CD14-positive monocyte (primary cell): Measurements from ENCODE around the gene LRIG1. TPM values are rescaled to one million over a fixed set of nuclear protein-coding genes. Genes with fewer than 3 reads are reported as not detected.

Experiments used
- DNase-seq, 3 donors: peaks; one replicate each; pipeline ENCODE4 v3.0.0-alpha.2; 2011 to 2022
- H2AFZ ChIP-seq: 2 replicates; pipeline ENCODE4 v1.6.0; 2012; ENCODE audit warnings: mild to moderate bottlenecking, low read depth, low read length, inconsistent platforms; ENCODE audit not compliant: insufficient read depth, poor library complexity, severe bottlenecking
- H3K27ac ChIP-seq, 2 donors: 1 replicate in 1 of 2; 2 replicates in 1 of 2; pipeline ENCODE4 v1.5.1; 2012 to 2013; ENCODE audit warnings: low read length in 2 of 2, control low read depth in 1 of 2, inconsistent platforms in 1 of 2, low read depth in 1 of 2, mild to moderate bottlenecking in 1 of 2
- H3K27me3 ChIP-seq, 2 donors: one replicate each; pipeline versions ENCODE4 v1.6.0 to v1.6.1; 2011 to 2013; ENCODE audit warnings: low read length in 2 of 2; ENCODE audit not compliant: control insufficient read depth in 2 of 2, insufficient read depth in 2 of 2
- H3K36me3 ChIP-seq, 2 donors: replicated peaks in 1 of 2; 1 replicate in 1 of 2; 2 replicates in 1 of 2; pipeline versions ENCODE4 v1.5.1 to v1.6.1; 2012 to 2013; ENCODE audit warnings: low read length in 2 of 2, control low read depth in 1 of 2, inconsistent platforms in 1 of 2, mild to moderate bottlenecking in 1 of 2; ENCODE audit not compliant: insufficient read depth in 2 of 2, control insufficient read depth in 1 of 2
- H3K4me1 ChIP-seq, 2 donors: 1 replicate in 1 of 2; 2 replicates in 1 of 2; pipeline versions ENCODE4 v1.5.1 to v1.6.1; 2012 to 2013; ENCODE audit warnings: low read length in 2 of 2, control low read depth in 1 of 2, inconsistent platforms in 1 of 2, mild to moderate bottlenecking in 1 of 2, moderate library complexity in 1 of 2; ENCODE audit not compliant: insufficient read depth in 2 of 2, control insufficient read depth in 1 of 2
- H3K4me2 ChIP-seq: replicated peaks from 2 replicates; pipeline ENCODE3; 2012; ENCODE audit warnings: low read length, moderate library complexity, mild to moderate bottlenecking; ENCODE audit not compliant: poor library complexity, severe bottlenecking; ENCODE audit errors: extremely low read depth
- H3K4me3 ChIP-seq, 3 experiments: fragments of 200-600 bp in 1 of 3; sonication (generic) in 1 of 3; replicated peaks in 1 of 3; 1 replicate in 2 of 3; 2 replicates in 1 of 3; pipeline ENCODE4 v1.5.1; 2011 to 2013; ENCODE audit warnings: low read length in 3 of 3, mild to moderate bottlenecking in 3 of 3, control low read depth in 2 of 3, low read depth in 2 of 3, inconsistent platforms in 1 of 3, moderate library complexity in 1 of 3
- H3K79me2 ChIP-seq: 2 replicates; pipeline ENCODE4 v1.6.0; 2012; ENCODE audit warnings: mild to moderate bottlenecking, control low read depth, inconsistent platforms, low read length, moderate library complexity; ENCODE audit not compliant: insufficient read depth
- H3K9ac ChIP-seq: 2 replicates; pipeline ENCODE4 v1.6.0; 2017; ENCODE audit warnings: low read length, mild to moderate bottlenecking; ENCODE audit not compliant: insufficient read depth, poor library complexity, severe bottlenecking
- H3K9me3 ChIP-seq, 2 donors: replicated peaks in 1 of 2; 1 replicate in 1 of 2; 2 replicates in 1 of 2; pipeline versions ENCODE4 v1.5.1 to v1.6.1; 2012 to 2013; ENCODE audit warnings: low read length in 2 of 2, control low read depth in 1 of 2; ENCODE audit not compliant: control insufficient read depth in 1 of 2, insufficient read depth in 1 of 2
- H4K20me1 ChIP-seq: 2 replicates; pipeline ENCODE4 v1.6.0; 2012; ENCODE audit warnings: mild to moderate bottlenecking, low read length, control low read depth, moderate library complexity; ENCODE audit not compliant: insufficient read depth
- H3K27ac Mint-ChIP-seq, 7 donors: one replicate each; pipeline ENCODE4 v1.8.0; 2020; ENCODE audit warnings: mild to moderate bottlenecking in 7 of 7, mixed read lengths in 7 of 7, moderate library complexity in 6 of 7, inconsistent platforms in 2 of 7
- H3K27me3 Mint-ChIP-seq, 3 donors: one replicate each; pipeline ENCODE4 v1.8.0; 2021 to 2022; ENCODE audit warnings: low read depth in 3 of 3, mild to moderate bottlenecking in 3 of 3, mixed read lengths in 3 of 3, moderate library complexity in 3 of 3, inconsistent platforms in 1 of 3
- H3K36me3 Mint-ChIP-seq, 2 donors: one replicate each; pipeline ENCODE4 v1.8.0; 2020; ENCODE audit warnings: mixed read lengths in 2 of 2, inconsistent platforms in 1 of 2, mild to moderate bottlenecking in 1 of 2
- H3K4me1 Mint-ChIP-seq: one replicate; pipeline ENCODE4 v1.8.0; 2020; ENCODE audit warnings: mild to moderate bottlenecking, mixed read lengths
- H3K4me3 Mint-ChIP-seq, 2 donors: one replicate each; pipeline ENCODE4 v1.8.0; 2020; ENCODE audit warnings: mild to moderate bottlenecking in 2 of 2, mixed read lengths in 2 of 2, moderate library complexity in 1 of 2
- H3K9me3 Mint-ChIP-seq, 7 donors: one replicate each; pipeline ENCODE4 v1.8.0; 2020 to 2022; ENCODE audit warnings: mixed read lengths in 7 of 7, mild to moderate bottlenecking in 6 of 7, moderate library complexity in 6 of 7, inconsistent platforms in 2 of 7
- WGBS: methylation state at CpG from one replicate; pipeline ENCODE4 v1.1.5; 2013; ENCODE audit warnings: missing lambda C conversion rate; ENCODE audit not compliant: insufficient coverage; 5-methylcytosine and 5-hydroxymethylcytosine counted together
- intact Hi-C, 2 donors: fragments of 100-400 bp; cut with micrococcal nuclease; formaldehyde crosslinking; loops; one replicate each; pipeline versions ENCODE4 v1.15.0 to v1.15.1; 2023
- polyA plus RNA-seq, 3 donors: library from polyadenylated mRNA; depleted of rRNA in 1 of 3; unstranded in 2 of 3; stranded (reverse) in 1 of 3; fragments of 300-500 nt in 2 of 3; fragments of >200 nt in 1 of 3; fragmentation: Illumina TruSeq in 2 of 3; gene quantifications; 1 replicate in 2 of 3; 2 replicates in 1 of 3; pipeline ENCODE4 v1.2.3, GENCODE V29; 2012 to 2021
- TF ChIP-seq, protein P1 (sequence below): fragments of 200-600 bp; IDR thresholded peaks from one replicate; pipeline ENCODE4 v1.8.0; 2022; ENCODE audit warnings: antibody characterized with exemption, mild to moderate bottlenecking

The LRIG1 gene
- polyA plus RNA-seq, 3 donors = 0.82 to 1.9 (median 1.0) TPM

DNA sequence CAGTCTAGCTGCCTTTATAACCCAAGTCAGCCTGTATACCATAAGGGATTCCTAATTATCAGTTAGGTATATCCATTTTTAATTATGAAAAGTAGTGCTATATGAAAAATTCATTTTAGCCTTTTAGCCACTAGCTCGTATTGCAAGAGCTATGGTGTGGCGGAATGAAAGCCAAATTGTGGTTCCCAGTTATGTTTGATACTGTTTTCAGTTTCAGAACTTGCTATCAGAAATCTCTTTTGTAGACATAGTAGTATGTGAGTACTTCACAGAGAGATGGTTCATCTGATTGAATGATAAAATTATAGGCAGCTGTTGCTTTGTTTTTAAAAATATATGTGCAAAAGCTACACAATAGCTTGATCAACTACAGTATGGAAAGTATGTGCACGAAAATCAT is 145.4 kb downstream of the LRIG1 start:
- no peaks in the 10 kb centered on the region for H3K4me1 ChIP-seq
- H3K4me3 ChIP-seq = no peak overlapping the region
- H3K4me2 ChIP-seq = no peak overlapping the region
- H3K36me3 Mint-ChIP-seq = no peaks in the 10 kb centered on the region
- H4K20me1 ChIP-seq = no peaks in the 10 kb centered on the region
- no peaks in the 10 kb centered on the region for H3K9me3 ChIP-seq
- no peak overlapping the region for H3K27ac ChIP-seq
- no peak overlapping the region for H3K27ac Mint-ChIP-seq
- no peaks in the 10 kb centered on the region for H3K4me1 Mint-ChIP-seq
- intact Hi-C loops = no loop called here
- H3K9me3 Mint-ChIP-seq = no peaks in the 10 kb centered on the region
- H3K9ac ChIP-seq = no peak overlapping the region
- no peaks in the 10 kb centered on the region for H3K27me3 ChIP-seq
- TF ChIP-seq, protein P1, sequence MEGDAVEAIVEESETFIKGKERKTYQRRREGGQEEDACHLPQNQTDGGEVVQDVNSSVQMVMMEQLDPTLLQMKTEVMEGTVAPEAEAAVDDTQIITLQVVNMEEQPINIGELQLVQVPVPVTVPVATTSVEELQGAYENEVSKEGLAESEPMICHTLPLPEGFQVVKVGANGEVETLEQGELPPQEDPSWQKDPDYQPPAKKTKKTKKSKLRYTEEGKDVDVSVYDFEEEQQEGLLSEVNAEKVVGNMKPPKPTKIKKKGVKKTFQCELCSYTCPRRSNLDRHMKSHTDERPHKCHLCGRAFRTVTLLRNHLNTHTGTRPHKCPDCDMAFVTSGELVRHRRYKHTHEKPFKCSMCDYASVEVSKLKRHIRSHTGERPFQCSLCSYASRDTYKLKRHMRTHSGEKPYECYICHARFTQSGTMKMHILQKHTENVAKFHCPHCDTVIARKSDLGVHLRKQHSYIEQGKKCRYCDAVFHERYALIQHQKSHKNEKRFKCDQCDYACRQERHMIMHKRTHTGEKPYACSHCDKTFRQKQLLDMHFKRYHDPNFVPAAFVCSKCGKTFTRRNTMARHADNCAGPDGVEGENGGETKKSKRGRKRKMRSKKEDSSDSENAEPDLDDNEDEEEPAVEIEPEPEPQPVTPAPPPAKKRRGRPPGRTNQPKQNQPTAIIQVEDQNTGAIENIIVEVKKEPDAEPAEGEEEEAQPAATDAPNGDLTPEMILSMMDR = no peak
- 88% methylated on average over 1 of the region's 3 CpGs for WGBS
- no peaks in the 10 kb centered on the region for H3K36me3 ChIP-seq
- H2AFZ ChIP-seq = no peak overlapping the region
- DNase-seq = no peak
- H3K79me2 ChIP-seq = no peaks in the 10 kb centered on the region
- no peak overlapping the region for H3K4me3 Mint-ChIP-seq
- H3K27me3 Mint-ChIP-seq = no peaks in the 10 kb centered on the region

GRCh38 chr3:66354001-66354400 is 146.8 kb downstream of the LRIG1 start:
- no peak overlapping the region for H3K4me3 Mint-ChIP-seq
- Histone ChIP-seq H3K9ac (no peak overlapping the region), H3K9me3 (no peaks in the 10 kb centered on the region), H4K20me1 (no peaks in the 10 kb centered on the region), H2AFZ (no peak overlapping the region), H3K4me3 (no peak overlapping the region), H3K4me1 (no peaks in the 10 kb centered on the region), H3K27ac (no peak overlapping the region), H3K36me3 (no peaks in the 10 kb centered on the region), H3K27me3 (no peaks in the 10 kb centered on the region), H3K79me2 (no peaks in the 10 kb centered on the region), H3K4me2 (no peak overlapping the region)
- H3K27ac Mint-ChIP-seq = no peak overlapping the region
- no peaks in the 10 kb centered on the region for H3K4me1 Mint-ChIP-seq
- WGBS = no CpG with 5 or more reads among the region's 2 CpGs
- no peaks in the 10 kb centered on the region for H3K9me3 Mint-ChIP-seq
- H3K36me3 Mint-ChIP-seq = no peaks in the 10 kb centered on the region
- no peak for DNase-seq
- no peaks in the 10 kb centered on the region for H3K27me3 Mint-ChIP-seq
- TF ChIP-seq, protein P1 = no peak
- intact Hi-C loops = no loop called here
